Measurements from ENCODE around the gene COX11. TPM values are rescaled to one million over a fixed set of nuclear protein-coding genes. Genes with fewer than 3 reads are reported as not detected.

COX11 gene
- total and polyA plus RNA-seq, 8 donors, result 18.5 to 95.6 (median 31.5) TPM

GRCh38 chr17:54945231-54945630 lies 23.2 kb downstream of the COX11 start:
- H3K27me3 ChIP-seq, result no peaks in the 10 kb centered on the region
- peaks cover 0 to 28% (median 25%) of the 10 kb centered on the region in 4 donors for H3K36me3 ChIP-seq
- peaks cover 0 to 5% (median 0%) of the 10 kb centered on the region in 4 donors for H3K4me1 ChIP-seq
- 52 to 69% (median 60%) methylated on average over 1 of the region's 1 CpG for WGBS, 5 donors
- H3K4me3 ChIP-seq, result no peak overlapping the region
- H3K9me3 ChIP-seq, result no peaks in the 10 kb centered on the region
- DNase-seq, result no peak
- TF ChIP-seq POLR2AphosphoS5 (IDR thresholded peaks at IDR 0.05) (no peak), EP300 (IDR thresholded peaks at IDR 0.05) (no peak), CTCF (IDR thresholded peaks at IDR 0.05) (no peak), POLR2A (IDR thresholded peaks at IDR 0.05) (no peak)
- H3K27ac ChIP-seq, result no peak overlapping the region
- intact Hi-C loops (cut with DNase I; ENCODE audit: low total_unique reads), result no loop called here

- intact Hi-C loops (cut with DNase I; ENCODE audit: low total_unique reads), result no loop called here
- no peak overlapping the region for H3K27ac ChIP-seq
- H3K9me3 ChIP-seq, result no peaks in the 10 kb centered on the region
- peaks cover 0 to 5% (median 0%) of the 10 kb centered on the region in 4 donors for H3K4me1 ChIP-seq
- TF ChIP-seq CTCF (IDR thresholded peaks at IDR 0.05), result no peak
- no peak for TF ChIP-seq EP300 (IDR thresholded peaks at IDR 0.05)
- TF ChIP-seq POLR2A (IDR thresholded peaks at IDR 0.05), result no peak
- TF ChIP-seq POLR2AphosphoS5 (IDR thresholded peaks at IDR 0.05), result no peak
- no peaks in the 10 kb centered on the region for H3K27me3 ChIP-seq
- peaks cover 0 to 28% (median 23%) of the 10 kb centered on the region in 4 donors for H3K36me3 ChIP-seq
- WGBS, 5 donors, result 67 to 89% (median 74%) methylated on average over 1 of the region's 1 CpG
- DNase-seq, result no peak
- H3K4me3 ChIP-seq, result no peak overlapping the region
Measured at GRCh38 chr17:54944796-54945195, 23.7 kb downstream of the COX11 start.

- Histone ChIP-seq H3K27ac (no peak overlapping the region), H3K4me1 (no peaks in the 10 kb centered on the region), H3K4me3 (no peak overlapping the region), H3K36me3 (peaks cover 0 to 41% (median 37%) of the 10 kb centered on the region in 4 donors), H3K9me3 (no peaks in the 10 kb centered on the region), H3K27me3 (no peaks in the 10 kb centered on the region)
- WGBS, 5 donors, result 56 to 93% (median 59%) methylated on average over 1 of the region's 1 CpG
- TF ChIP-seq CTCF (IDR thresholded peaks at IDR 0.05) (no peak), EP300 (IDR thresholded peaks at IDR 0.05) (no peak), POLR2AphosphoS5 (IDR thresholded peaks at IDR 0.05) (no peak), POLR2A (IDR thresholded peaks at IDR 0.05) (no peak)
- no peak for DNase-seq
- intact Hi-C loops (cut with DNase I; ENCODE audit: low total_unique reads), result no loop called here
Measured at GRCh38 chr17:54941285-54941684, 27.2 kb downstream of the COX11 start.

DNA sequence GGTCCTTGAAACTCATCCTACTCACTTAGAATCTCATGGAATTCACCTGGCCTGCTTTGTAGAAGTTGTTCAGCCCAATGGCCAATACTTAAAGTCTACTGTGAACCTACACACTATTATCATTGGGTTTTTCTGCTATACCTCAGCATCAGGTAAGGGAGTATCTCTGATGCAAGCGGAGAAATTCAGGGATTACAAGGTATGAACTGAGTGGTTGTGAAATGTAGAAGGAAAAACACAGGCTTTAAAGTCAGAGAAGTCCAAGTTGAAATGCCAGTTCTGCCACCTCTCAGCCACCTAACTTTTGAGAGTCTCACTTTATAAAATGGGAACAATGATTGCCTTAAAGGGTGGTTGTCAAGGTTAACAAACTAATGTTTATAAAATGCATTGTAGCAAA lies 31.0 kb downstream of the COX11 start:
- Histone ChIP-seq H3K4me3 (no peak overlapping the region), H3K9me3 (no peaks in the 10 kb centered on the region), H3K27ac (no peak overlapping the region), H3K4me1 (no peaks in the 10 kb centered on the region), H3K36me3 (peaks cover 0 to 77% (median 72%) of the 10 kb centered on the region in 4 donors), H3K27me3 (no peaks in the 10 kb centered on the region)
- DNase-seq, result no peak
- no peak for TF ChIP-seq EP300 (IDR thresholded peaks at IDR 0.05)
- no peak for TF ChIP-seq CTCF (IDR thresholded peaks at IDR 0.05)
- no peak for TF ChIP-seq POLR2A (IDR thresholded peaks at IDR 0.05)
- no peak for TF ChIP-seq POLR2AphosphoS5 (IDR thresholded peaks at IDR 0.05)
- WGBS, 5 donors, result 85 to 100% (median 98%) methylated on average over 1 of the region's 1 CpG
- intact Hi-C loops (cut with DNase I; ENCODE audit: low total_unique reads), result no loop called here
